ENCODE data around the gene NDST3.
A peak's percentile ranks its signal among the peaks of the same experiment; 100 is the strongest.

NDST3 gene

GRCh38 chr4:118279920-118280432 is 245.7 kb downstream of the NDST3 start:
- Histone ChIP-seq H2BK5ac (ENCODE audit: low read length) (no peak overlapping the region), H2AFZ (ENCODE audit: low read length) (no peak overlapping the region), H3K4ac (ENCODE audit: low read length) (no peak overlapping the region), H3K23ac (ENCODE audit: low read depth, low read length, poor library complexity) (no peak overlapping the region), H2BK15ac (ENCODE audit: low read length) (no peak overlapping the region), H4K8ac (ENCODE audit: low read depth, low read length) (no peak overlapping the region), H3K27me3 (ENCODE audit: control insufficient read depth in 3 of 3, insufficient read depth in 3 of 3, low read depth in 1 of 3, low read length in 3 of 3) (peaks cover 0 to 4% (median 0%) of the 10 kb centered on the region in 3 experiments), H3K27ac (replicated peaks; ENCODE audit: low read length) (no peak overlapping the region), H3K9me3 (replicated peaks in 1 of 2; ENCODE audit: control insufficient read depth in 2 of 2, insufficient read depth in 1 of 2, low read depth in 1 of 2, low read length in 2 of 2) (peaks cover 0 to 4% of the 10 kb centered on the region in 2 donors), H3K79me1 (ENCODE audit: low read depth, low read length) (no peaks in the 10 kb centered on the region), H2AK5ac (ENCODE audit: low read depth, low read length) (no peak overlapping the region), H3K18ac (ENCODE audit: low read length) (no peak overlapping the region), H2BK12ac (ENCODE audit: low read length) (no peak overlapping the region), H3K4me2 (ENCODE audit: insufficient read depth, low read length, poor library complexity, severe bottlenecking) (no peak overlapping the region), H3K14ac (ENCODE audit: low read length) (no peak overlapping the region), H3K36me3 (replicated peaks in 1 of 2; ENCODE audit: control insufficient read depth in 2 of 2, insufficient read depth in 2 of 2, low read length in 2 of 2) (peaks cover 0 to 8% of the 10 kb centered on the region in 2 donors), H4K91ac (ENCODE audit: low read depth, low read length, poor library complexity) (no peak overlapping the region), H3K4me1 (ENCODE audit: control insufficient read depth in 2 of 2, insufficient read depth in 1 of 2, low read depth in 1 of 2, low read length in 2 of 2) (peaks cover 0 to 4% of the 10 kb centered on the region in 2 donors), H3K4me3 (ENCODE audit: low read length in 2 of 2) (peak overlapping the region in 1 of 2 donors; percentile 71), H2BK120ac (ENCODE audit: low read depth, low read length) (no peak overlapping the region), H3K9ac (ENCODE audit: low read depth, low read length, poor library complexity) (no peak overlapping the region)
- DNase-seq (ENCODE audit: low spot score) = no peak
- no CpG with 5 or more reads among the region's 2 CpGs for WGBS, 2 donors (ENCODE audit: extremely low coverage in 2 of 2, insufficient read length in 2 of 2, insufficient replicate concordance in 1 of 2)

GRCh38 chr4:118280501-118281218 is 246.4 kb downstream of the NDST3 start:
- no CpG with 5 or more reads among the region's 2 CpGs for WGBS, 2 donors (ENCODE audit: extremely low coverage in 2 of 2, insufficient read length in 2 of 2, insufficient replicate concordance in 1 of 2)
- no peak overlapping the region for H2BK5ac ChIP-seq (ENCODE audit: low read length)
- peaks cover 0 to 8% of the 10 kb centered on the region in 2 donors for H3K36me3 ChIP-seq (replicated peaks in 1 of 2; ENCODE audit: control insufficient read depth in 2 of 2, insufficient read depth in 2 of 2, low read length in 2 of 2)
- H3K9me3 ChIP-seq (replicated peaks in 1 of 2; ENCODE audit: control insufficient read depth in 2 of 2, insufficient read depth in 1 of 2, low read depth in 1 of 2, low read length in 2 of 2) = peaks cover 0 to 4% of the 10 kb centered on the region in 2 donors
- H3K14ac ChIP-seq (ENCODE audit: low read length) = no peak overlapping the region
- H3K4me3 ChIP-seq (ENCODE audit: low read length in 2 of 2) = no peak overlapping the region
- H2AK5ac ChIP-seq (ENCODE audit: low read depth, low read length) = no peak overlapping the region
- DNase-seq (ENCODE audit: low spot score) = peak; percentile 40
- no peak overlapping the region for H2BK12ac ChIP-seq (ENCODE audit: low read length)
- no peak overlapping the region for H4K91ac ChIP-seq (ENCODE audit: low read depth, low read length, poor library complexity)
- H3K18ac ChIP-seq (ENCODE audit: low read length) = no peak overlapping the region
- H3K4ac ChIP-seq (ENCODE audit: low read length) = no peak overlapping the region
- no peak overlapping the region for H2BK120ac ChIP-seq (ENCODE audit: low read depth, low read length)
- peaks cover 0 to 4% (median 0%) of the 10 kb centered on the region in 3 experiments for H3K27me3 ChIP-seq (ENCODE audit: control insufficient read depth in 3 of 3, insufficient read depth in 3 of 3, low read depth in 1 of 3, low read length in 3 of 3)
- H3K9ac ChIP-seq (ENCODE audit: low read depth, low read length, poor library complexity) = no peak overlapping the region
- H3K4me1 ChIP-seq (ENCODE audit: control insufficient read depth in 2 of 2, insufficient read depth in 1 of 2, low read depth in 1 of 2, low read length in 2 of 2) = peaks cover 0 to 4% of the 10 kb centered on the region in 2 donors
- H3K4me2 ChIP-seq (ENCODE audit: insufficient read depth, low read length, poor library complexity, severe bottlenecking) = no peak overlapping the region
- no peak overlapping the region for H4K8ac ChIP-seq (ENCODE audit: low read depth, low read length)
- H3K27ac ChIP-seq (replicated peaks; ENCODE audit: low read length) = no peak overlapping the region
- H3K23ac ChIP-seq (ENCODE audit: low read depth, low read length, poor library complexity) = no peak overlapping the region
- no peaks in the 10 kb centered on the region for H3K79me1 ChIP-seq (ENCODE audit: low read depth, low read length)
- no peak overlapping the region for H2AFZ ChIP-seq (ENCODE audit: low read length)
- no peak overlapping the region for H2BK15ac ChIP-seq (ENCODE audit: low read length)

GRCh38 chr4:118281611-118282442 is 247.5 kb downstream of the NDST3 start:
- Histone ChIP-seq H3K79me1 (ENCODE audit: low read depth, low read length) (no peaks in the 10 kb centered on the region), H3K27me3 (ENCODE audit: control insufficient read depth in 3 of 3, insufficient read depth in 3 of 3, low read depth in 1 of 3, low read length in 3 of 3) (peaks cover 0 to 4% (median 0%) of the 10 kb centered on the region in 3 experiments), H3K4me2 (ENCODE audit: insufficient read depth, low read length, poor library complexity, severe bottlenecking) (no peak overlapping the region), H2BK120ac (ENCODE audit: low read depth, low read length) (no peak overlapping the region), H3K4me1 (ENCODE audit: control insufficient read depth in 2 of 2, insufficient read depth in 1 of 2, low read depth in 1 of 2, low read length in 2 of 2) (peaks cover 0 to 4% of the 10 kb centered on the region in 2 donors), H2AK5ac (ENCODE audit: low read depth, low read length) (no peak overlapping the region), H4K91ac (ENCODE audit: low read depth, low read length, poor library complexity) (no peak overlapping the region), H3K27ac (replicated peaks; ENCODE audit: low read length) (no peak overlapping the region), H3K4me3 (ENCODE audit: low read length in 2 of 2) (no peak overlapping the region), H3K9ac (ENCODE audit: low read depth, low read length, poor library complexity) (no peak overlapping the region), H2BK15ac (ENCODE audit: low read length) (no peak overlapping the region), H3K4ac (ENCODE audit: low read length) (no peak overlapping the region), H2BK5ac (ENCODE audit: low read length) (no peak overlapping the region), H3K23ac (ENCODE audit: low read depth, low read length, poor library complexity) (no peak overlapping the region), H3K14ac (ENCODE audit: low read length) (no peak overlapping the region), H3K36me3 (replicated peaks in 1 of 2; ENCODE audit: control insufficient read depth in 2 of 2, insufficient read depth in 2 of 2, low read length in 2 of 2) (peaks cover 0 to 8% of the 10 kb centered on the region in 2 donors), H2AFZ (ENCODE audit: low read length) (peak overlapping the region; percentile 1), H2BK12ac (ENCODE audit: low read length) (no peak overlapping the region), H3K18ac (ENCODE audit: low read length) (no peak overlapping the region), H4K8ac (ENCODE audit: low read depth, low read length) (no peak overlapping the region), H3K9me3 (replicated peaks in 1 of 2; ENCODE audit: control insufficient read depth in 2 of 2, insufficient read depth in 1 of 2, low read depth in 1 of 2, low read length in 2 of 2) (peaks cover 0 to 4% of the 10 kb centered on the region in 2 donors)
- no peak for DNase-seq (ENCODE audit: low spot score)
- no CpG with 5 or more reads among the region's 9 CpGs for WGBS, 2 donors (ENCODE audit: extremely low coverage in 2 of 2, insufficient read length in 2 of 2, insufficient replicate concordance in 1 of 2)

GRCh38 chr4:118282692-118283091 is 248.4 kb downstream of the NDST3 start:
- H2BK5ac ChIP-seq (ENCODE audit: low read length) = no peak overlapping the region
- no CpG with 5 or more reads among the region's 4 CpGs for WGBS, 2 donors (ENCODE audit: extremely low coverage in 2 of 2, insufficient read length in 2 of 2, insufficient replicate concordance in 1 of 2)
- H3K14ac ChIP-seq (ENCODE audit: low read length) = no peak overlapping the region

More at GRCh38 chr4:118282692-118283091, 248.4 kb downstream of the NDST3 start:
- H3K9ac ChIP-seq (ENCODE audit: low read depth, low read length, poor library complexity) = no peak overlapping the region
- H3K18ac ChIP-seq (ENCODE audit: low read length) = no peak overlapping the region
- H3K27me3 ChIP-seq (ENCODE audit: control insufficient read depth in 3 of 3, insufficient read depth in 3 of 3, low read depth in 1 of 3, low read length in 3 of 3) = no peaks in the 10 kb centered on the region
- no peak overlapping the region for H3K4me2 ChIP-seq (ENCODE audit: insufficient read depth, low read length, poor library complexity, severe bottlenecking)
- H2BK12ac ChIP-seq (ENCODE audit: low read length) = no peak overlapping the region
- H3K36me3 ChIP-seq (replicated peaks in 1 of 2; ENCODE audit: control insufficient read depth in 2 of 2, insufficient read depth in 2 of 2, low read length in 2 of 2) = peaks cover 0 to 8% of the 10 kb centered on the region in 2 donors
- no peak overlapping the region for H3K23ac ChIP-seq (ENCODE audit: low read depth, low read length, poor library complexity)
- H4K91ac ChIP-seq (ENCODE audit: low read depth, low read length, poor library complexity) = no peak overlapping the region
- no peak for DNase-seq (ENCODE audit: low spot score)
- peaks cover 0 to 4% of the 10 kb centered on the region in 2 donors for H3K4me1 ChIP-seq (ENCODE audit: control insufficient read depth in 2 of 2, insufficient read depth in 1 of 2, low read depth in 1 of 2, low read length in 2 of 2)
- H4K8ac ChIP-seq (ENCODE audit: low read depth, low read length) = no peak overlapping the region
- H3K4me3 ChIP-seq (ENCODE audit: low read length in 2 of 2) = no peak overlapping the region
- no peak overlapping the region for H2AK5ac ChIP-seq (ENCODE audit: low read depth, low read length)
- H3K79me1 ChIP-seq (ENCODE audit: low read depth, low read length) = no peaks in the 10 kb centered on the region
- H2BK120ac ChIP-seq (ENCODE audit: low read depth, low read length) = no peak overlapping the region
- peaks cover 0 to 4% of the 10 kb centered on the region in 2 donors for H3K9me3 ChIP-seq (replicated peaks in 1 of 2; ENCODE audit: control insufficient read depth in 2 of 2, insufficient read depth in 1 of 2, low read depth in 1 of 2, low read length in 2 of 2)
- no peak overlapping the region for H3K4ac ChIP-seq (ENCODE audit: low read length)
- no peak overlapping the region for H2AFZ ChIP-seq (ENCODE audit: low read length)
- no peak overlapping the region for H2BK15ac ChIP-seq (ENCODE audit: low read length)
- H3K27ac ChIP-seq (replicated peaks; ENCODE audit: low read length) = no peak overlapping the region
